ENCODE measurements around the gene TNFRSF14. TPM values are rescaled to one million over a fixed set of nuclear protein-coding genes. Genes with fewer than 3 reads are reported as not detected.

The TNFRSF14 gene
- total and polyA plus RNA-seq, 9 of the 15 experiments (the other 6 are each of a cell fraction or from before 2014, with no cell fraction given) = 0.11 to 2.3 (median 0.68) TPM; not detected in 2

DNA sequence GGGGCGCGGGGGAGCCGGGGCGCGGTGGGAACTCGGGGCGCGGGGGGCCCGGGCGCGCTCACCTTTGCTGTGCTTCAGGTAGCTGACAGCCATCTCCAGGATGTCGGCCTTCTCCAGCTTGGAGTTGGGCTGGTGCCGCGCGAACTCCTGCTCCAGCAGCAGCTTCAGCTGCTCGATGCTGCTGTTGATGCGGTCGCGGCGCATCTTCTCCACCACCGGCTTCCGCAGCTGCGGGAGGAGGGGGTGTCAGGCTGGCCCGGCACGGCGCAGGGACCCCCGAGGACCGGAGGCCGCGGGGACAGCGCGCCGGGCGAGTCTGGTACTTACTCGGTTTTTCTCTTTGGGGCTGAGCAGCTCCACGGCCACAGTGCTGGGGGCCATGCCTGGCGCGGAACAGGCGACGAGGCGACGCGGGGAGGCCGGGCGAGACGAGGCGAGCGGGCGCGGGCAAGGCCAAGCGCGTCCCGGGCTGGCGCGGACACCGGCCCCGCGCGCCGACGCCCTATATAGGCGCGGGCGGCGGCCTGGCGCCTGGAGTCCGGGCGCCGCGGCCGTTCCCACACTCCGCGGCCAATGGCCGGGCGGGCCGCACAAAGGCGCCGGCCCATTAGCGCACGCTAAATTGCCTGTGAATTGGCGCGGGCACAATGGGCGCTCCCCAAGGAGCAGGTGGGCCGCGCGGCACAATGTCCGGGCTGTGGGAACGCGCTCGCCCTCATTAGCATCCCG, 26.2 kb upstream of the TNFRSF14 start, which contains the start of gene HES5 (continued):
- TF ChIP-seq, protein P1, sequence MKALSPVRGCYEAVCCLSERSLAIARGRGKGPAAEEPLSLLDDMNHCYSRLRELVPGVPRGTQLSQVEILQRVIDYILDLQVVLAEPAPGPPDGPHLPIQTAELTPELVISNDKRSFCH (CRISPR knock-in tag; IDR thresholded peaks at IDR 0.05) = no peak
- TF ChIP-seq, protein P1 (tag; IDR thresholded peaks at IDR 0.05) = 0 out of 2 replicates have a peak, but pooled peaks have one; percentile 30
- no peak for TF ChIP-seq ETS2 (tag; IDR thresholded peaks at IDR 0.05; ENCODE audit: borderline replicate concordance, poor library complexity, severe bottlenecking)
- TF ChIP-seq, protein P2, sequence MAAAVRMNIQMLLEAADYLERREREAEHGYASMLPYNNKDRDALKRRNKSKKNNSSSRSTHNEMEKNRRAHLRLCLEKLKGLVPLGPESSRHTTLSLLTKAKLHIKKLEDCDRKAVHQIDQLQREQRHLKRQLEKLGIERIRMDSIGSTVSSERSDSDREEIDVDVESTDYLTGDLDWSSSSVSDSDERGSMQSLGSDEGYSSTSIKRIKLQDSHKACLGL (CRISPR knock-in tag; IDR thresholded peaks at IDR 0.05; ENCODE audit: borderline replicate concordance, poor library complexity, severe bottlenecking) = no peak
- no peak for TF ChIP-seq ZNF23 (CRISPR knock-in tag; IDR thresholded peaks at IDR 0.05)
- peak; percentile 13 for TF ChIP-seq FIP1L1 (IDR thresholded peaks at IDR 0.05; ENCODE audit: low read depth, low read length, poor library complexity, severe bottlenecking)
- TF ChIP-seq, protein P3, sequence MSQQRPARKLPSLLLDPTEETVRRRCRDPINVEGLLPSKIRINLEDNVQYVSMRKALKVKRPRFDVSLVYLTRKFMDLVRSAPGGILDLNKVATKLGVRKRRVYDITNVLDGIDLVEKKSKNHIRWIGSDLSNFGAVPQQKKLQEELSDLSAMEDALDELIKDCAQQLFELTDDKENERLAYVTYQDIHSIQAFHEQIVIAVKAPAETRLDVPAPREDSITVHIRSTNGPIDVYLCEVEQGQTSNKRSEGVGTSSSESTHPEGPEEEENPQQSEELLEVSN (IDR thresholded peaks at IDR 0.05; ENCODE audit: borderline replicate concordance in 1 of 2, extremely low read depth in 1 of 2, insufficient read depth in 1 of 2, insufficient read length in 1 of 2, low read depth in 1 of 2, low read length in 1 of 2, poor library complexity in 1 of 2, severe bottlenecking in 1 of 2) = peak in 1 of 2 experiments; percentile 19
- TF ChIP-seq CTBP1 (IDR thresholded peaks at IDR 0.05; ENCODE audit: borderline replicate concordance) = peak; percentile 11; the same call in 1 of the 2 replicates
- peak; percentile 13 for TF ChIP-seq PCBP1 (IDR thresholded peaks at IDR 0.05; ENCODE audit: low read depth, low read length, poor library complexity, severe bottlenecking)
- TF ChIP-seq CCNT2 (IDR thresholded peaks at IDR 0.05; ENCODE audit: borderline replicate concordance, extremely low read depth, insufficient read length, low read depth, low read length) = peak; percentile 20
- TF ChIP-seq OTX1 (CRISPR knock-in tag; IDR thresholded peaks at IDR 0.05) = no peak
- TF ChIP-seq ZNF232 (CRISPR knock-in tag; IDR thresholded peaks at IDR 0.05) = no peak
- TF ChIP-seq, protein P4, sequence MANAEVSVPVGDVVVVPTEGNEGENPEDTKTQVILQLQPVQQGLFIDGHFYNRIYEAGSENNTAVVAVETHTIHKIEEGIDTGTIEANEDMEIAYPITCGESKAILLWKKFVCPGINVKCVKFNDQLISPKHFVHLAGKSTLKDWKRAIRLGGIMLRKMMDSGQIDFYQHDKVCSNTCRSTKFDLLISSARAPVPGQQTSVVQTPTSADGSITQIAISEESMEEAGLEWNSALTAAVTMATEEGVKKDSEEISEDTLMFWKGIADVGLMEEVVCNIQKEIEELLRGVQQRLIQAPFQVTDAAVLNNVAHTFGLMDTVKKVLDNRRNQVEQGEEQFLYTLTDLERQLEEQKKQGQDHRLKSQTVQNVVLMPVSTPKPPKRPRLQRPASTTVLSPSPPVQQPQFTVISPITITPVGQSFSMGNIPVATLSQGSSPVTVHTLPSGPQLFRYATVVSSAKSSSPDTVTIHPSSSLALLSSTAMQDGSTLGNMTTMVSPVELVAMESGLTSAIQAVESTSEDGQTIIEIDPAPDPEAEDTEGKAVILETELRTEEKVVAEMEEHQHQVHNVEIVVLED (CRISPR knock-in tag; IDR thresholded peaks at IDR 0.05) = no peak
